Left forelimb (tissue), 1 donor: ENCODE data around the gene CYP2R1.
A peak's percentile ranks its signal among the peaks of the same experiment; 100 is the strongest.

ENCODE experiments used
- DNase-seq: peaks from one replicate; pipeline ENCODE4 v3.0.0-alpha.2; 2018; ENCODE audit warnings: low spot score

CYP2R1 gene, protein sequence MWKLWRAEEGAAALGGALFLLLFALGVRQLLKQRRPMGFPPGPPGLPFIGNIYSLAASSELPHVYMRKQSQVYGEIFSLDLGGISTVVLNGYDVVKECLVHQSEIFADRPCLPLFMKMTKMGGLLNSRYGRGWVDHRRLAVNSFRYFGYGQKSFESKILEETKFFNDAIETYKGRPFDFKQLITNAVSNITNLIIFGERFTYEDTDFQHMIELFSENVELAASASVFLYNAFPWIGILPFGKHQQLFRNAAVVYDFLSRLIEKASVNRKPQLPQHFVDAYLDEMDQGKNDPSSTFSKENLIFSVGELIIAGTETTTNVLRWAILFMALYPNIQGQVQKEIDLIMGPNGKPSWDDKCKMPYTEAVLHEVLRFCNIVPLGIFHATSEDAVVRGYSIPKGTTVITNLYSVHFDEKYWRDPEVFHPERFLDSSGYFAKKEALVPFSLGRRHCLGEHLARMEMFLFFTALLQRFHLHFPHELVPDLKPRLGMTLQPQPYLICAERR

DNA sequence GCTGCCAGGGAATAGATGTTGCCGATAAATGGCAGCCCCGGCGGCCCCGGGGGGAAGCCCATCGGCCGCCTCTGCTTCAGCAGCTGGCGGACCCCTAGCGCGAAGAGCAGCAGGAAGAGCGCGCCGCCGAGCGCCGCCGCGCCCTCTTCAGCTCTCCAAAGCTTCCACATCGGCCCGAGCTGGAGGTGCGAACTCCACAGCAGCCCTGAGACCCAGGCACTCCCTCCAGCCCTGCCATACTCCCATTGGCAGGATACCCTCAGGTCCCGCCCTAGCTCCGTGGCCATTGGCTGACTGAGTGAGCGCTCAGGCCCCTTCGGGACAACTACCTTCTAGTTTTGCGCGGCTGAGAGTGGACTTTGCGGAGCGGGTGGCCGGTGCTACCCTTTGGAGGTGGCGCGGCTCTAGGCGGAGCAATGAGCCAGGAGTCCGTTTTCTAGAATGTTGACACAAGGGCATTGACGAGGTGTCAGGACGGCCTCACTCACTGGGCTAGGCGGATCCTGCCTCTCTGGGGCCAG, at the start of gene CYP2R1:
CYP2R1 (minus strand) TSS at position 196 of the 521 bp plus-strand sequence; CDS start at position 170, 26 bp downstream.
- peak; percentile 93 for DNase-seq

DNA sequence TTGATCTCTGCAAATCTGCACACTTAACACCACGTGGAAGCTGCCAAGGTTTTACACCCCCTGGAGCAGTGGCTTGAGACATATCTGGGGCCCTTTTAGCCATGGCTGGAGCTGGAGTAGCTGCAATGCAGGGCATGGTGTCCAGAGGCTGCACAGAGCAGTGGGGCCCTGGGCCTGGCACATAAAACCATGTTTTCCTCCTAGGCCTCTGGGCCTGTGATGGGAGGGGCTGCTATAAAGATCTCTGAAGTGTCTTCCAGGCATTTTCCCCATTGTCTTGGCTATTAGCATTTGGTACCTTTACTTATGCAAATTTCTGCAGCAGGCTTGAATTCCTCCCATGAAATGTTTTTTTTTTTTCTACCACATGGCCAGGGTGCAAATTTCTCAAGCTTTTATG, 46.9 kb upstream of the CYP2R1 start:
- DNase-seq: no peak

DNA sequence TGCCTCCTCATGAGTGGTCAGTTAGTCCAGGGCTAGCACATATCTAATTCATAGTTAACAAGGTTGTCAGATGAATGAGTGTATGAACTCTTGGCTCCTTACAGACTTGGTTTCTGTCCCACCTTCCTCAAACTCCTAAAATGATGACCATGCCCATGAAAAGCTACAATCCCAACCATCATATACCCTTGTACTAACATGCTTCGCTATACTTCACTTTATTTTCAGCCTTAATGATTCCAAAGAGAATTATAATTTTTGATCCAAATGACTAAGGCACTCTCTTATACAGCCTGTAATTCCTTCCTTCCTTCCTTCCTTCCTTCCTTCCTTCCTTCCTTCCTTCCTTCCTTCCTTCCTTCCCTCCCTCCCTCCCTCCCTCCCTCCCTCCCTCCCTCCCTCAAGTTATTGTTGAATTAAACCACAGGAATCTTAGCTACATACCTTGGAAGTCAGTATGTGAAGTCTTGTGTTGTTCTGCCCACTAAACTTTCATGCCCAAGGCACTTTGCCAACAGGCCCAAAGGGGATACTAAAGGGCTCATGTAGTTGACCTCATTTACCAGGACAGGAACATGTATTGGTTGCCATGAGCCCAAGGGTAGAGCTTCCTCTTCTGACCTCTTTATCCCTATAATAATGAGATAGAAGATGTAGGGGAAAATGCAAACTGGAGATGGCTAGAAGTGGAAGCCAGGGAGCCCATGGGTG, 42.8 kb upstream of the CYP2R1 start:
- DNase-seq: no peak

DNA sequence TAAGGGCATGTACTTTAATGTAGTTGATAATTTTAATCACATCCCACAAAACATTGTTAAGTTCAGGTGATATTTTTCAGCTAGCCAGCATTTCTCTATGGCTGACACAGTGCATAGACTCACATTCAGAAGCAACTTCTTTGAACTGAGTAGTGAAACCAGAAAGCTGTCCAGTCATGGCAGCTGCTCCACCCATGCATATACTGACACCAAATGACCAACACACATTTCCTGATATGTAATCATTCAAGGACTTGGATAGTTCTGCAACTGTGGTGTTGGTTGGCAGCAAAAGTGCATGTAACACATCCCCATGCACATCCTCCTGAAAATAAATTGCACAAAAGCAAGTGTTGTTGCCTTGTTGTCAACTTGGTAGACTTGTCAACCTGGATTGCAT, 40.4 kb upstream of the CYP2R1 start:
- no peak for DNase-seq

DNA sequence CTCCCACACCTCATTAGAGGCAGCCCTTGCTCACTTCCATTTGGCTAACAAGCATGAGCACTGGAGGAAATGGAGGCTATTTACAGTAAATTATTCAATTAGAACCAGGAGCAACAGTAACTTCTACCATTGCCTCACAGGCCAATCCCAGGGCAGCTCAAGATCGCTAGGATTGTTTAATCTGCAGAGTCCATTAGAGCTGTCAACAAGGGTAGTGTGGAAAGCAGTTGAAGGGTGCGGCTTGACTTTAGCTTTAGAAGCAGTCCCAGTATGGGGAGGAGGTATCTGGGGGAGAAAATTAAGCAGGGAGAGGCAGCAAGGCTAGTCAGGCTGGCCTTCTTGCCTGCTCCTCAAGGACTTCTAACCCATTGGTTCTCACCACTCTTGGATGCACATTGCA, 38.3 kb upstream of the CYP2R1 start:
- DNase-seq: no peak

DNA sequence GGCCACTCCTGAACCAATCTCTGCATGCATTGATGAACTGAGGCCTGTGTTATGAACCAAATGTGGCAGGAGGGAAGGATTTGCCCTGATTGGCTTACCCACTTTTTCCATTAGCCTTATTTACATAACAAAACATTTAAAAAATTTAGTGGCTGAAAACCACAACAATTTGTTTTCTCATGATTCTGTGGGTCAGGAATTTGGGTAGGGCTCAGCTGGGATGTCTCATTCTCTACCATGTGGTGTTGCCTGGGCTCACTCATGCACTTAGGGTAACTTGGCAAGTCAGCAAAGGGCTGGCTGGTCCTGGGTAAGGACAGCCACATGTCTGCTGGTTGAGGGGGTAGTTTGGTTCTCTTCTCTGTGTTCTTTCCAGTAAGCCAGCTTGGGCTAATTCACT, 35.1 kb upstream of the CYP2R1 start:
- DNase-seq: no peak

DNA sequence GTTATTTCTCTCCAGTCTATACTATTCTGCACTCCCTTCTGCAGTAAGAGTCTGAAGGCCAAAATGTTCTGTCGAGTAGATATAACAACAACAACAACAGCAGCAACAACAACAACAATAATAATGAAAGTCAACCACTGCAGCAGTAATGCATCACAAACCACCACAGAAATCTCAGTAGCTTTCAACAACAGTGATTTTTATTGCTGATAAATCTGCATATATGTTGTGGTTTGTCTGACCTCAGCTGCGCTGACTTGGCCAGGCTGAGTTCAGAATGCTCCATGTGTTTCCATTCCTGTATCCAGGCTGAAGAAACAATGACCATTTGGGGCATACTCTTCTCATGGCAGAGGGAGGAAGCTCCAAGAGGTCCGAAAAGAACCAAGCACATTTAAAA, 32.3 kb upstream of the CYP2R1 start:
- DNase-seq: no peak

DNA sequence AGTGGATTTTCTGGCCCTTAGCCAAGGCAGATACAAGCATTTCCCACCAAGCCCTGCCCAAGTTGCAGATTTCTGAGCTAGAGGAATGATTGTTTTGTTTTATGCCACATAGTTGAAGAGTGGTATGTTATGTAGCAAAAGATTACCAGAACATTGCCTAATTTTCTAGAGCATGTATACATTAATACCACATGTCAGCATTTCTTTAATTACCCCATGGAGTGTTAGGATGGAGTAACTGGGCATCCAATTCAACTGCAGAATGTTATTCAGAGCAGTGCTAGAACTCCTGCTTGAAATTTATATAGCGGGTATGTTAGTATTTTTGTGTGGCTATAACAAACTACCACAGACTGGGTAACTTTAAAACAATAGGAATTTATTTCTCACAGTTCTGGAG, 24.4 kb upstream of the CYP2R1 start:
- DNase-seq: no peak

DNA sequence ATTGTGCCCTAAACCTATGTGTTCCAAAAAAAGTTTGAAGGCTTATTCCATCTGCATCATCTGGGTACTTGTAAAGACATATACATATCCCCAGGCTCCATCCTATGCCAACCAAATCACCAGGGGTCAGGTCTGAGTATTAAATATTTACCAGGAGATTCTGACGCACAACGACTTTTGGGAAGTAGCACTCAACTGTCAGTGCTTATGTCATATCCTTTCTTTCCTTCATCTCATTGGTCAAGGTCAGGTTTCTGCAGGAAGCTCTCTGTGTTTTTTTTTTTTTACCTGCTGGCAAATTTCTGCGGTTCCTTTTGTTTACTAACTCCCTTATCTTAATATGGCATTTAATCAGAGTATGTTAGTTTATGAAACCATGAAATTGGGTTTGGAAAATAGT, 22.5 kb upstream of the CYP2R1 start:
- no peak for DNase-seq

DNA sequence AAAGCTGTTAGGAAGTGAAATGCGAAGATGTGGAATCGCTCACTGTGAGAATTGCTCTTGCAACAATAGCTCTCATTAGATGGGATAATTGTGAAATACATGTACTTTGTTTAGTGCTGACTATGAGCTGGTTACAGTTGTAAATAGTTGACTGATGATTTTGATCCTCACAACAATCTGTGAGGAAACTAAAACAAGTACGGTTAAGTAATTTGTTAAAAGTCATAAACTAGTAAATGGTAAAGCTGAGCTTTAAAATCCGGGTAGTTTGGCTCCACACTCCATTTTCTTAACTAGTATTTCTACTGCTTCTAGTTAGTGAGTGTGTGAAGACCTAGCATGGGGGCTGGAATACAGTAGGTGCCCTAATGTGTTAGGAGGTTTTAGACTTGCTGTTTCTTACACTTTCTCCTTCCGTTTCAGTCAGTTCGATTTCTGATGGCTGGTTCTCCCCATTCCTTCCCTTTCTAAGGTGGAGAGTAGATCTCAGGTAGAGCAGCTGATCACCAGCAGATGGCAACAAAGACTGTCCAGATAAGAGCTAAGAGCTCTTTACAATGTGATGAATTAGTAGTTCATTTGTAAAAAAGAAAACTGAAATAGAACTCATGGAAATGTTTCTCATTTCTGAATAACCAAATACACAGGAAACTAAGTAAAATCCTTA, 16.3 kb upstream of the CYP2R1 start:
- no peak for DNase-seq

DNA sequence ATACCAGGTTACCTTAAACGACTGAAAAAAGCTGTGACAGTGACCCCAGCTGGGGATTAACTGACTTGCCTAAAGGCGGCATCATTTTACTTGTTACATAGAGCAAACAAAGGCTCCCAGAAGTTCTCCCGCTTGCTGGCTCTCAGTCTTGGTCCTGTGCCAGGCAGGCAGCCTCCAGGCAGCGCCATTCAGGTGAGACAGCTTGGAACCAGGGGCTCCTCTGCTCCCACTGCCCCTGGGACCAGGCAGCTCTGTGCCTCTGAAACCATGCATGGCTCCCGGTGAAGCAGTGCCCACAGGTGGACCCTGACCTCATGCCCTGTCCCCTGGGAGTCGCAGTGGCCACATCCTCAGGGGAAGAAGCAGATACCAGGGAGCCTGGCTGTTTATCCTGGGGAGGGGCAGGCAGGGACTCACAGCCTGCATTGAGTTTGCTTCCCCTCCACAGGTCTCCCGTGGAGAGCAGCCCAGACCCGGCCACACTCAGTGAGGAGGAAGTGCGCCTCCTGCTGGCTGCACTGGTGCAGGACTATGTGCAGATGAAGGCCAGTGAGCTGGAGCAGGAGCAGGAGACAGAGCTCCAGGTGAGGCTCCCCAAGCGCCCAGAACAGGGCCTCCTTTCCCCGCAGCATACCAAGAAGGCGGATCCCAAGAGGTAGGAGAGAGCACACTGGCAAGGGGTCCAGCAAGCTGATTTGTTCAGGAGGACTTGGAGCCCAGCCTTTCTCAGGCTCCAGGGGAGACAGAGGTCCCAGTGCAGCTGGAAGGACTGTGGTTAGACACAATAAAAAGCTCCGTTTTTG, 15.6 kb upstream of the CYP2R1 start:
- peak; percentile 67 for DNase-seq

DNA sequence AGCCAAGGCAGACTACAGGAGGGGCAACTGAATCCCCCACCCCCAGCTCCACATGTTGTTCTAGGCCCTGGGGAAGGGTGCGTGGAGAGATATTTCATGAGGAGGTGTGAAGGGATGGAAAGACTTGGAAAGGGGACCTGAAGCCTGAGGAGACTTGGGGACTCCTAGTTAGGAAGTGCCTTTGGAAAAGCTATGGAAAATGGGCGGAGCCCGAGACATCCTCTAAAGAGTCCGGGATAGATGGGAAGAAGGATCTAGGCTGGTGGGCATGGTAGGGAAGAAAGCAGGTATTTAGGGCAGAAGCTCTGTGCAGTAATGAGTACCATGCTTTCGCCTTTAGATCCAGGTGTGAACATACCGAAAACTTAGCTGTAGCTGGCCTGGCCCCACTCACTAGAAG, 15.0 kb upstream of the CYP2R1 start:
- DNase-seq: no peak

DNA sequence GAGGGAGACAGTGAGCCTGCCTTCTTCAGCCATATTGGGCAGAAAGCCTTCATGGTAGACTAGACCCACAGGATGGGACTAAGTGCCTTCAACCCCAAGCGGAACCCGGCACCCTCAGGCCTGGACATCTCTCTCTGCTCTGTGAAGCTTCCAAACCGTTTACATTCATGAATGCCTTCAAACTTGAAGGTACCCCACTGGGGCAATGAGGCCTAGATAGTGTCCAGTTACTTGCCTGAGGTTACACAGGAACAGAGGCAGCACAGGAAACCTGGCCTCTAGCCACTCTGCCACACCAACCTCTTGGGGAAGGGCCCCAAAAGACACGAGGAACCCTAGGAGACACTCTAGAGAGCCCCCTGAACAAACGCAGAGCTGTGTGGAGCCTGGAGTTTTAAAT, 14.5 kb upstream of the CYP2R1 start:
- no peak for DNase-seq

DNA sequence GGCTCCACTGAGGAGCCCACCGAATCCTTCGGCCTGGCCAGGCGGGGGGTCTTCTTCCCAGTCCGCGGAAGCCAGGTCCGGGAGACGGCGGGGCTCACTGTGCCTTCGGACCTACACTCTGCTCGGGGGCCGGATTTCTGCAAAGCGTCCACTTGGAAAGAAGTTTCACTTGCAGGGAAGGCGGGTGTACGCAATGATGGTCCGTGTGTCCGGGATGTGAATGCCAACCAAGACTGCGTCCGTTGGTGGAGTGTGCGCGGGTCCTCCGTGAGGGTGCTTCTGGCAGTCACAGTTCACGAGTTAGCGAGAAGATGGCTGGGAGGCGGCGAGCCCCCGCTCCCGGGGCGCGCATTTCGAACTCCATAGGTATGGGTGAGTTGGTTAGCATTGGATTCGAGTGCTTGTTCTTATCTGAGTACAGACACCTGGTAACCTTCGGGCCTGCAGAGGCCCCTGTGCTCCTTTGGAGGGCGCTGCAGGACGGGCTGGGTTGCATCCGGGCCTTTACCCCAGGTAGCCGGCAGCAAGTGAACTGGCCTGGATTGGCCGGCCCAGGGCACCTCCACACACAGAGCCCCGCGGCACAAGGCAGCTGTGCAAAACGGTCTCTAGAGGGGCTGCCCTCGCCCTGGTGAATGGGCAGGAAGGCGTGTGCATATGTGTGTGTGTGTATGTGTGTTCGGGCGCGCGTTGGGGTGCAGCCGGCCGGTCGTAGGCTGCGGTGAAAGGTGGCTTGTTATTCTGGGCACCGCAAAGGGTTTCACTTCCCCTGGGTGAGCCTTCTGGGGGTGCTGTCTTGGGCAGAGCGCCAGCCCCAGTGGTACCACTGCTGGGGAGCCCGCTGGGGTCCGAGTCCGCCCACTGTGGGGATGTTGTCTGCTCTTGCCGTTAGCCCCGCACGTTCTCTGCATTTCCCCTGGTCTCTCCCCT, 13.3 kb upstream of the CYP2R1 start:
- no peak for DNase-seq

DNA sequence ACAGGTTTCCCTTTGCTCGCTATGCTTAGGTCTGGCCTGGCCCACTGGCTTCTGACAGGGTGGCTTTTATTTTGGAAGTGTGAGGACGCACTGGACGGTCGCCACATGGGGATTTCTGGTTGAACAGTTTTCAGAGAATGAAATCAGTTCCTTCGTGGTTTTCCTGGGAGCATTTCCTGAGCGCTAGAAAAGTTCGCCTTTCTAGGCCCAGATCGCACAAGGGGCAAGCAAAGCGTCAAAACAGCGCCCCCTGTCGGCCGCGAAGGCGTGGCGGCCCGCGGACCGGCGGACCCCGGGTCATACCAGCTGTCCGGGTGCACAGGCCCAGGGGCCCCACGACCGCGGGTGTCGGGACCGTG, 12.7 kb upstream of the CYP2R1 start:
- DNase-seq: peak; percentile 86

DNA sequence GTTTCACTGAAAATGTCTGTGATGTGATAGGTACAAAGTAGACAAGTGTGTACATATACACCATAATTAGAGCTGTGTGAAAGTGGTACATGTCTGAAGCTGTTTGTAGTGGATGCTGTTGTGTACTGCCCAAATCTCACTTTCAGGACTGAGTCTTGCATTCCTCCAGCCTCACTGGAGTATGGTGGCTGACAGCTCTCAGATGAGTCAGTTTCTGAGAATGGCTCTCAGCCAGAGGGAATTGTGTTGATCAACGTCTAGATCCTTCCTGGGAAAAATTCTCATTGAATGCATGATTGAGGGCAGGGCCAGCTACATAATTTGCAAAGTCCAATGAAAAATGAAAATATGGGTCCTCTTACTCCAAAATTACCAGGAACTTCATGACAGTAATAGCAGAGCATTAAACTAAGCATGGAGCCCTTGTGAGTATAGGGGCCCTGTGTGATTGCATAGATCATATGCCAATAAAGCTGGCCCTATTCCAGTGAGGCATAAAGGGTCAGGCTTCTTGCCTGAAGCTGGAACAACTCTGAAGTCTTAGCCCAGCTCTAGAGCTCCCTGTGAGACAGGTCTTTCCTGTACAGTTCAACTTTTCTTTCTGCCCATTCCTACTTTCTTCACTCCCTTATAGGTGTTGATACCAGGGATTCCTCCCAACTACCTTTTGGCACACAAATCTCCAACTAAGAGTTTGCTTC, 10.8 kb upstream of the CYP2R1 start:
- no peak for DNase-seq

DNA sequence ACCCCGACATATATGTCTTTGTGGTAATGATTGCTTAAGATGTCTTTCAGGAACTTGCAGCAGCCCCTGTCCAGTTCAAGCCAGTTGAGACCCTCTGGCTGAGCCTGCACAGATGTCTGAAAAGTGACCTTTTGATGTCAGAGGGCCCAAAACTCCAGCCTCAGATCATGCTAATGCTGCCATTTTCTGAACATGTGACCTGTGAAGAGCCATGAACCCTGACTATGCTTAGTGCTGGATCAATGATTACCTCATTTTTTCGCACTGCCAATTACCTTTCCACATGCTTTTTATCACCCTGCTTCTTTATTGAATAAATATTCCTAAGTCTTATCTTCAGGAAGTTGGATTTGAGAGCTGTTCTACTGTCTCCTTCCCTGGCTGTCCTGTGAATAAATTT, 6.9 kb upstream of the CYP2R1 start:
- no peak for DNase-seq

DNA sequence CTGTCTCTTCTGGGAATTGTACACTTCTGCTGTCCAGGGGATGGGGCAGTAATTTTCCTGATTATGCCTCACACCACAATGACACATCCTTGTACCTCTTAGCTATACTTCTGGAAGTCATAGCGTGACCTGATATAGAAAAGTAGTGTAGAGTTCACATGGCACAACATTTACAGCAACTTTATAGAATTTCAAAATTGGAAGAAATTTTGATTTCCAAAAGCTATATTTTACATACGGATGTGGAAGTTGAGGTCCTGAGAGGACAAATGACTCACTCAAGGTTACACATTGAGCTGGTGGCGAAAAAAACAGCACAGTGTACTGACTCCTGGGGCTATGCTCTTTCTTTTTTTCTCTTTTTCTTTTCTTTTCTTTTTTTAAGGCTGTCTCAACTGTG, 6.3 kb upstream of the CYP2R1 start:
- DNase-seq: no peak

DNA sequence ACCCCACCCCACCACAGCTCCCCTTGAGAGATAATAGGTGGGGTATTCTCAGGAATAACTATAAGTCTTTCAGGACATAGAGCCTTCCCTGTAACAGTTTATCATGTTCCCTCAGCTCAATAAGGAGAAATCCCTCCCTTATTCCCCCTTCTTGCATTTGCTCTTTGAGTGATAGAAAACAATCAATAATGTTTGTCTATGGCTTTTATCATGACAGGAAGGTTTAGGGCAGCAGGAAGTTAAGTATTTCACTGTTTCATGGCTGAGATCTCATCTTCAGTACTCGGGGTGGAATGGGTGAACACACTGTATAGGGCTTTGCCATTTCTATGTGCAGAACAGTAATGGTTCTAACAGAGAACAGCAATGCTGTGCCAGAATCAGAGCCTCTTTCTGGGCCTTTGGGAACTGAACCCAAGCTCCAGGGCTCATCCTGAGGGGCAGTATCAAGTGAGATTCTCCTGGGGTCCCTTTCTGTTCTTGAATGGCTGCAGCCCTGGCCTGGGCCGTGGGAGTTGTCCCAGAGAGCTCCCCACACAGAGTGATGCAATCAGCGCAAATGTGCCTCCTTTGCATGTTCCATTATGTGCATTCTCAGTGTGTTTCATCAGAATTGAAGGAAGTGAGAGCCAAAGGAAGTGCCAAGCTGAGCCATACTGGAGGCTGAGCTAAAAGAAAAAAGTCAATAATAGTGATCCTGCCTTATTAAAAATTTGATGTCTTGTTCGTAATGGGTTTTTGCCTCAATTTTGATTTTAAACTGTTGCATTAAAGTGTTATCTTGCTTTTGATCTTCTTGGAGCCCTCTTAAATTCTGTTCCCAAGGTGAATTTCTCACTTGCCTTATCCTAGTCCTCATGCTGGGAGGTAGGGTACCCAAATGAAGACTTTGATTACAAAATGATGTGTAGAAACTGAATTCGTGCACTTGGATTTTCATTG, 2.9 kb upstream of the CYP2R1 start:
- DNase-seq: no peak
